ENCODE measurements around the gene APBB2. TPM values are rescaled to one million over a fixed set of nuclear protein-coding genes. Genes with fewer than 3 reads are reported as not detected.

Gene APBB2
- total and polyA plus RNA-seq, 10 of the 15 experiments (the other 5 are each of a cell fraction or from before 2014, with no cell fraction given) = 2.7 to 24.6 (median 19.0) TPM

- Histone ChIP-seq H3K4me2 (ENCODE audit: control insufficient read depth, insufficient read depth) (no peak overlapping the region), H2AFZ (ENCODE audit: control insufficient read depth, low read depth, low read length) (no peak overlapping the region), H3K9me3 (replicated peaks; ENCODE audit: control insufficient read depth, insufficient read depth, low read length) (no peaks in the 10 kb centered on the region; the same call in 2 of the 3 replicates), H3K36me3 (ENCODE audit: control insufficient read depth in 2 of 2, insufficient read depth in 2 of 2, low read length in 1 of 2) (no peaks in the 10 kb centered on the region), H4K20me1 (ENCODE audit: control insufficient read depth, insufficient read depth) (no peaks in the 10 kb centered on the region), H3K9ac (ENCODE audit: control insufficient read depth, insufficient read depth, low read length) (no peak overlapping the region), H3K27me3 (replicated peaks in 1 of 2; ENCODE audit: control insufficient read depth in 2 of 2, insufficient read depth in 2 of 2, low read length in 1 of 2) (no peaks in the 10 kb centered on the region), H3K27ac (ENCODE audit: control insufficient read depth, insufficient read depth) (no peak overlapping the region), H3K79me2 (ENCODE audit: control insufficient read depth, insufficient read depth, low read length) (peaks cover 22% of the 10 kb centered on the region), H3K4me1 (ENCODE audit: control insufficient read depth, insufficient read depth, low read length) (peaks cover 22% of the 10 kb centered on the region), H3K4me3 (no peak overlapping the region)
- in situ Hi-C loops (cut with MboI) (no loop called here), intact Hi-C loops (cut with micrococcal nuclease; ENCODE audit: unreplicated experiment) (no loop called here)
- no TSS peak for BruUV-seq (replicated peaks)
- ChIA-PET POLR2A (no interaction called here), RAD21 (ENCODE audit: unreplicated experiment) (interaction anchor here (1.1 to 1.2 kb wide), 3 partner anchors 33 to 78 kb away, joined by 3 to 4 read pairs (median 3); no protein-coding TSS in a partner anchor), SMC1A (ENCODE audit: uncharacterized antibody, unreplicated experiment) (interaction anchor here (0.7 to 1.9 kb wide), 8 partner anchors 11 to 167 kb away, joined by 3 to 6 read pairs (median 4); partner anchors contain the start of gene APBB2), CTCF (interaction anchor here (1.0 to 1.3 kb wide), 2 partner anchors 13 to 79 kb away, joined by 3 read pairs; no protein-coding TSS in a partner anchor)
- TF ChIP-seq MXI1 (IDR thresholded peaks at IDR 0.05; ENCODE audit: low read depth, low read length) (no peak), RAD51 (IDR thresholded peaks at IDR 0.05) (no peak), ZNF207 (IDR thresholded peaks at IDR 0.05; ENCODE audit: borderline replicate concordance) (no peak), CREB1 (IDR thresholded peaks at IDR 0.05; ENCODE audit: low read depth) (no peak), POU2F2 (IDR thresholded peaks at IDR 0.05; ENCODE audit: borderline replicate concordance, low read depth, low read length) (no peak), MYB (IDR thresholded peaks at IDR 0.05; ENCODE audit: borderline replicate concordance, low read depth, low read length) (no peak), SREBF1 (IDR thresholded peaks at IDR 0.05; ENCODE audit: low read length) (no peak), ETV6 (conservative IDR thresholded peaks at IDR 0.05 in 1 of 2, IDR thresholded peaks at IDR 0.05 in 1 of 2; ENCODE audit: borderline replicate concordance in 1 of 2, low read depth in 1 of 2) (no peak), PAX8 (IDR thresholded peaks at IDR 0.05) (no peak), E4F1 (IDR thresholded peaks at IDR 0.05; ENCODE audit: borderline replicate concordance, partially characterized antibody) (no peak), ATF3 (IDR thresholded peaks at IDR 0.05; ENCODE audit: borderline replicate concordance, extremely low read depth, low read depth, low read length) (no peak), MAX (IDR thresholded peaks at IDR 0.05; ENCODE audit: low read depth, low read length) (no peak), ZBED1 (IDR thresholded peaks at IDR 0.05; ENCODE audit: borderline replicate concordance) (no peak), SRF (IDR thresholded peaks at IDR 0.05; ENCODE audit: low read depth in 2 of 2, low read length in 2 of 2) (no peak), MYC (IDR thresholded peaks at IDR 0.05; ENCODE audit: insufficient read depth, insufficient read length, insufficient replicate concordance, low read length, severe bottlenecking) (no peak), RBBP5 (conservative IDR thresholded peaks at IDR 0.05) (no peak), ZBTB40 (IDR thresholded peaks at IDR 0.05; ENCODE audit: borderline replicate concordance) (no peak), MEF2A (IDR thresholded peaks at IDR 0.05; ENCODE audit: insufficient read depth, low read depth, low read length) (no peak), SMAD5 (IDR thresholded peaks at IDR 0.05; ENCODE audit: low read depth) (no peak)
- FAIRE-seq (no peak), DNase-seq (ENCODE audit: low read depth, low spot score) (no peak), ATAC-seq (no peak)
- 2% methylated on average over 3 of the region's 3 CpGs for WGBS (ENCODE audit: insufficient coverage, insufficient replicate concordance, low lambda C conversion rate, missing lambda C conversion rate)
Measured at GRCh38 chr4:41144040-41144379, 70.3 kb downstream of the APBB2 start.
